Loucy (cell line): Measurements from ENCODE around the gene BTN1A1.

Experiments
- CTCF ChIP-seq: fragments of 200-600 bp; sonication (generic); conservative IDR thresholded peaks from 2 replicates; pipeline ENCODE4 v1.5.1; 2014; ENCODE audit warnings: mild to moderate bottlenecking, antibody characterized with exemption, low read length
- EZH2phosphoT487 ChIP-seq: fragments of 200-600 bp; IDR thresholded peaks from 2 replicates; pipeline ENCODE4 v1.6.1; 2018; ENCODE audit warnings: antibody characterized with exemption, mild to moderate bottlenecking, moderate library complexity, borderline replicate concordance

- TF ChIP-seq CTCF: no peak
- TF ChIP-seq EZH2phosphoT487: no peak
These were observed 4.8 kb upstream of the BTN1A1 start for GRCh38 chr6:26495281-26495680.
